HFF-Myc (cell line): ENCODE results near the gene CENPT.
A peak's percentile ranks its signal among the peaks of the same experiment; 100 is the strongest.
"Not testable (repeated sequence)": the region's sequence is repeated elsewhere in the genome, so short reads cannot be mapped to it uniquely, and the experiment has no call there.

ENCODE experiments used
- DNase-seq: peaks from one replicate; pipeline ENCODE4 v3.0.0-alpha.2; 2011; ENCODE audit warnings: low read depth; ENCODE audit errors: extremely low read depth
- H3K4me3 ChIP-seq: replicated peaks from 2 replicates; pipeline ENCODE4 v1.5.1; 2011; ENCODE audit warnings: low read depth, mild to moderate bottlenecking, control low read depth, low read length
- CTCF ChIP-seq: IDR thresholded peaks from 2 replicates; pipeline ENCODE4 v1.5.1; 2012; ENCODE audit warnings: mild to moderate bottlenecking, low read depth, low read length, control low read depth; ENCODE audit errors: missing control alignments

The CENPT gene

DNA sequence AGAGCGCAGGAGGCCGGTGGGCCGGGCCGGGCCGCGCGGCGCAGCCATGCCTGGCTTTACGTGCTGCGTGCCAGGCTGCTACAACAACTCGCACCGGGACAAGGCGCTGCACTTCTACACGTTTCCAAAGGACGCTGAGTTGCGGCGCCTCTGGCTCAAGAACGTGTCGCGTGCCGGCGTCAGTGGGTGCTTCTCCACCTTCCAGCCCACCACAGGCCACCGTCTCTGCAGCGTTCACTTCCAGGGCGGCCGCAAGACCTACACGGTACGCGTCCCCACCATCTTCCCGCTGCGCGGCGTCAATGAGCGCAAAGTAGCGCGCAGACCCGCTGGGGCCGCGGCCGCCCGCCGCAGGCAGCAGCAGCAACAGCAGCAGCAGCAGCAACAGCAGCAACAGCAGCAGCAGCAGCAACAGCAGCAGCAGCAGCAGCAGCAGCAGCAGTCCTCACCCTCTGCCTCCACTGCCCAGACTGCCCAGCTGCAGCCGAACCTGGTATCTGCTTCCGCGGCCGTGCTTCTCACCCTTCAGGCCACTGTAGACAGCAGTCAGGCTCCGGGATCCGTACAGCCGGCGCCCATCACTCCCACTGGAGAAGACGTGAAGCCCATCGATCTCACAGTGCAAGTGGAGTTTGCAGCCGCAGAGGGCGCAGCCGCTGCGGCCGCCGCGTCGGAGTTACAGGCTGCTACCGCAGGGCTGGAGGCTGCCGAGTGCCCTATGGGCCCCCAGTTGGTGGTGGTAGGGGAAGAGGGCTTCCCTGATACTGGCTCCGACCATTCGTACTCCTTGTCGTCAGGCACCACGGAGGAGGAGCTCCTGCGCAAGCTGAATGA is 4.8 kb downstream of the CENPT start:
- TF ChIP-seq CTCF, result peak; percentile 12
- DNase-seq, result no peak
- peak overlapping the region; percentile 99 for H3K4me3 ChIP-seq

DNA sequence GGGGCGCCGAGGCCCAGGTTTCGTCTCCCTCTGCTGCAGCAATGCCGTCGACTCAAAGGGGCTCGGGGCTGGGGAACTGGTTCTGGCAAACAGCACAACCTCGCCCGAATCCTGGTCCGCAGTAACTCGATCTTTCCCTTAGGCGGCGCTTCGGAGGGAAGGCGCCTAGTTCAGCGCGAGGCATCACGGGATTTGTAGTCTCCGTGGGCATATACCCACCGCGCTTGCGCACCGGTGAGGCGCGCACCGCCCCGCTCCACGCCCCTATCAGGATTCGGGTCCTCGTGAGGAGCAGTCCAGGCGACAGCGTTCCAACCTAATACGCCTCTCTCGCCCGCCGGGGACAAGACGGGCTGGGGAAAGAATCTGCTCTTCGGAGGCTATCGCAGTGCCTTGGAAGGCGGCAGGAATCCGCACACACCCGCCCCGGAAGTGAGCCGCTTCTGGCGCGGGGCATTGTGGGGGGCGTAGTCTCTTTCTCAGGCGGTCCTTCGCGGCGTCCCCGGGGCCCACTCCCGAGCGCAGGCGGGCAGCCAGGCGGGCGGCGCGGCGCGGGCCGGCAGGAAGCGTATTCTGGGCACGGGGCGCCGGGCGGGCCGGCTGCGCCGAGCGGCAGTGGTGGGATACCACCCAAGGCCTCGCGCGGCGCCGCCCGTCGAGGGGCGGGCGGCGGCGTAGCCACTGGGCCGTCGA is 5.5 kb downstream of the CENPT start, which contains the start of gene THAP11:
Gene THAP11, plus strand, starts transcription at position 505 of the 693 bp plus-strand sequence. CDS start 235 bp downstream, outside the sequence.
- peak within 1 kb of the TSS; percentile 99 for H3K4me3 ChIP-seq
- DNase-seq, result peak; percentile 91
- TF ChIP-seq CTCF, result peak; percentile 74

- TF ChIP-seq CTCF, result no peak
- no peak for DNase-seq
- peak overlapping the region; percentile 99 for H3K4me3 ChIP-seq
Observed at GRCh38 chr16:67841198-67841815, 6.2 kb downstream of the CENPT start.

DNA sequence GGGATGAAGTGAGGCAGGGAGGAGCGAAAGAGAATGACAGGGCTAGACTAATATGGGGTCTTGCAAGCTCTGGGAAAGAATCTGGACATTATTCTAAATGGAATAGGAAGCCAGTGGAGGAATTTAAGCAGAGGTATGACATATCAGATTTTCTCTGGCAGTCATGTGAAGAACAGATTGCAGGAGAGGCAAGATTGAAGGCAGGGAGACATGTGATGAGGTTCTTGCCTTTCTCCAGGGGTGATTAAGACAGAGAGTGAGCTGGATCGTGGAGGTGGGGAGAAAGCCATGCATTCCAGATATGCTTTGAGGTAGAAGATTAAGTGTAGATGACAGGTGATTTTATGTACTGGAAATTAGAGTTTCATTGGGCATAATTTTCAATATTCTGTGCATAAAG is 9.7 kb downstream of the CENPT start:
- no peak overlapping the region for H3K4me3 ChIP-seq
- DNase-seq, result no peak
- no peak for TF ChIP-seq CTCF

DNA sequence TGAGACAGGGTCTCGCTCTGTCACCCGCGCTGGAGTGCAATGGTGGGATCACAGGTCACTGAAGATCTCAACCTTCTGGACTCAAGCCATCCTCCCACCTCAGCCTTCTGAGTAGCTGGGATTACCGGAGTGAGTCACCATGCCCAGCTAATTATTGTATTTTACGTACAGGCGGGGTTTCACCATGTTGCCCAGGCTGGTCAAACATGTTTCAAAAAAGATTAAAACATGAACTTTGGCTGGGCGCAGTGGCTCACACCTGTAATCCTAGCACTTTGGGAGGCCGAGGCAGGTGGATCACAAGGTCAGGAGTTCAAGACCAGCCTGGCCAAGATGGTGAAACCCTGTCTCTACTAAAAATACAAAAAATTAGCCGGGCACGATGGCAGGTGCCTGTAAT is 10.3 kb downstream of the CENPT start:
- not testable (repeated sequence) for DNase-seq

DNA sequence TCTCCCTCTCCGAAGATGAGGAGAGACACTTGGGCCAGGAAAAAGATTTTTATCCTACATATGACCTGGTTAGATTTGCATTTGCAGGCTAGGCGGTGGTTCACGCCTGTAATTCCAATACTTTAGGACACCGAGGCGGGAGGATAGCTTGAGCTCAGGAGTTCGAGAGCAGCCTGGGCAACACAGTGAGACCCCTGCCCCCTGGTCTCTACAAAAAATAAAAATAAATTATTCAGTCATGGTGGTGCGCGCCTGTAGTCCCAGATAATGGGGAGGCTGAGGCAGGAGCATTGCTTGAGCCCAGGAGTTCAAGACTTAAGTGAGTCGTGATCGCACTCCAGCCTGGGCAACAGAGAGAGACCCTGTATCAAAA is 13.3 kb downstream of the CENPT start:
- DNase-seq, result no peak
- TF ChIP-seq CTCF, result no peak
- H3K4me3 ChIP-seq, result peak overlapping the region; percentile 62

More for the DNA sequence above, 10.3 kb downstream of the CENPT start:
- H3K4me3 ChIP-seq, result not testable (repeated sequence)
